ENCODE measurements around the gene CYP2A7. TPM values are rescaled to one million over a fixed set of nuclear protein-coding genes. Genes with fewer than 3 reads are reported as not detected.
"Not testable (repeated sequence)": the region's sequence is repeated elsewhere in the genome, so short reads cannot be mapped to it uniquely, and the experiment has no call there.

CYP2A7 gene
- total RNA-seq, 1 donor from 2014 or later: 0.68 TPM

DNA sequence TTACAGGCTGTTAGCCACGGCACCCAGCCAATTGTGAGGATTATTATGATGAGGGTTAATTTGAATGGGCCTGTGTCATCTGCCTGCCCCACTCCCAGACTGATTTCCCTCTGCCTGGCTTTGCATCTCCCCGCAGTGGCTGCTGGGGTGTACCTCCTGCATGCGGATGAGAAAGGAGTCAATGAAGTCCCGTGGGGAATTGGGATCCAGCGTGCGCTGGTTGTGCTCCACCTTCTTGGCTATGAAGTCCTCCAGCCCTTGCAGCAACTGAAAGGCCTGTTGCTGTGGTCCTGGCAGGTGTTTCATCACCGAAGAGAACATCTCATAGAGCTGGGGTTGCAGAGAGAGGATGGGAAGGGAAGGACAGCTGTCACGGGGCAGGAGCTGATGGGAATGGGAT is 35.3 kb downstream of the CYP2A7 start:
- H3K27ac ChIP-seq; H3K9me3 ChIP-seq; H3K4me3 ChIP-seq; H3K27me3 ChIP-seq (ENCODE audit: low read depth); ATAC-seq; DNase-seq; H3K4me1 ChIP-seq; intact Hi-C loops (cut with DNase I); H3K36me3 ChIP-seq: not testable (repeated sequence)

DNA sequence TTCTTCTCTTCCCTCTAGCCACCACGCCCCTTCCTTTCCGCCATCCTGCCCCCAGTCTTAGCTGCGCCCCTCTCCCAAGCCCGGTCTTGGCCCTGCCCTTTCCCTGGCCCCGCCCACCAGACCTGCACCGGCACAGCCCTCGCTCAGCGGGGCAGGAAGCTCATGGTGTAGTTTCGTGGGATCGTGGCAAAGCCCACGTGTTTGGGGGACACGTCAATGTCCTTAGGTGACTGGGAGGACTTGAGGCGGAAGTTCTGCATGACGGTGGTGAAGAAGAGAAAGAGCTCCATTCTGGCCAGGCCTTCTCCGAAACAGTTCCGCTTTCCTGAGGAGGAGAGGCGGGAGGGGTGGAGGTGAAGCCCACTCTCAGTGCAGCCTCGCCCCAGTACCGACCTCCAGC is 38.4 kb downstream of the CYP2A7 start:
- H3K9me3 ChIP-seq; H3K36me3 ChIP-seq; H3K27me3 ChIP-seq (ENCODE audit: low read depth); H3K4me1 ChIP-seq; intact Hi-C loops (cut with DNase I): not testable (repeated sequence)
- H3K27ac ChIP-seq: peak overlapping the region; percentile 18
- H3K4me3 ChIP-seq: peak overlapping the region; percentile 36
- ATAC-seq (peak; percentile 86 to 88), DNase-seq (peak; percentile 77)

DNA sequence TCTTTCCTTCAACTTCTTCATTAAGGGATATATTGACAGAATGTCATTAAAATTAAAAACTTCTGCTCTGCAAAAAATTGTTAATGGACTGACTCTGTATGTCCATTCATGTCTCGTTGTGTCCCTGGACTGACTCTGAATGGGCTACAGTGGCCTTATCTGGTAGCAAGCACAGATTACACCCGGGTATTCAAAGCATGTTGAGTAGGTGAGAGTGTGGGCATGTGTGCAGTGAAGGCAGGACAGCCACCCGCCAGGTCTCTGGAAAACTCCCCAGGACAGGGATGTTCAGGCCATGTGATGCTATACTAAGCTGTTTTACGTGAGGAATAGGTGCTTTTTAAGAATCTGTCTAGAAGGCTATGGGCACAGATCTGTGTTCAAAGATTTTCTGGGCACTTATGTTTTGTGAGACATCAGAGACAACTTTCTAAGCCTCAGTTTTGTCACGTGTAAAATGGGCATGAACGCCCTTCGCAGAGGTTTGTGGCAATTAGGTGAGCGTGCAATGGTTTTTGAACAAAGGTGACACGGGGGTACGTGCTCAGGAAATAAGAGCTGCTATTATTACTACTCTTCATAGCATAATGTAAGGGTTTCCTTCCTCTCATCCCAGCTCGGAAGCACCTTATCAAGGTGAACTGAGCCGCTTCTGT is 38.9 kb downstream of the CYP2A7 start:
- H3K9me3 ChIP-seq; H3K36me3 ChIP-seq; H3K27me3 ChIP-seq (ENCODE audit: low read depth); intact Hi-C loops (cut with DNase I); H3K4me1 ChIP-seq; DNase-seq: not testable (repeated sequence)
- peak overlapping the region; percentile 18 for H3K27ac ChIP-seq
- H3K4me3 ChIP-seq: peak overlapping the region; percentile 36
- peak; percentile 47 to 61 for ATAC-seq

DNA sequence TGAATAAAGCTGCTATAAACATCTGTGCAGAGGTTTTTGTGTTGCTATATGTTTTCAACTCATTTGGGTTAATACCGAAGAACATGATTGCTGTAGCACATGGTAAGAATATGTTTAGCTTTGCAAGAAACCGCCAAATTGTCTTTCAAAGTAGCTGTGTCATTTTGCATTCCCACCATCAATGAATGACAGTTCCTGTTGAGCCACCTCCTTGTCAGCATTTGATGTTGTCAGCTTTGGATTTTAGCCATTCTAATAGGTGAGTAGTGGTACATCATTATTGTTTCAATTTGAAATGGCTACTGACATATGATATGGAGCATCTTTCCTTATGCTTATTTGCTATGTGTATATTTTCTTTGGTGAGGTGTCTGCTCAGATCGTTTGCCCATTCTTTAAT is 40.0 kb downstream of the CYP2A7 start:
- H3K9me3 ChIP-seq; H3K4me1 ChIP-seq; H3K4me3 ChIP-seq; H3K27ac ChIP-seq; intact Hi-C loops (cut with DNase I); ATAC-seq; H3K27me3 ChIP-seq (ENCODE audit: low read depth); H3K36me3 ChIP-seq; DNase-seq: not testable (repeated sequence)

DNA sequence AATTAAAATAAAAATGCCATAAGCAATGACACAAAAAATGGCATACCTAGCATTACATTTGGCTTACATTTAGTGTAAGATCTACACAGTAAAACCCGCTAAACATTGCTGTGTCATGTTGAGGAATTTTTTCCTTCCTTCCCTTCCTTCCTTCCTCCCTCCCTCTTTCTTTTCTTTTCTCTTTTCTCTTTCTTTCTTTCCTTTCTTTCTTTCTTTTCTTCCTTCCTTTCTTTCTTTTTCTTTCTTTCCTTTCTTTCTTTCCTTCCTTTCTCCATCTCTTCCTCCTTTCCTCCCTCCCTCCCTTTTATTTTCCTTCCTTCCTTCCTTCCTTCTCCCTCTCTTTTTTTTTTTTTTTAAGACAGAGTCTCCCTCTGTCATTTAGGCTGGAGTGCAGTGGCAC is 43.6 kb downstream of the CYP2A7 start:
- intact Hi-C loops (cut with DNase I); ATAC-seq; H3K9me3 ChIP-seq; H3K27ac ChIP-seq; H3K27me3 ChIP-seq (ENCODE audit: low read depth); H3K4me3 ChIP-seq; DNase-seq; H3K36me3 ChIP-seq; H3K4me1 ChIP-seq: not testable (repeated sequence)

DNA sequence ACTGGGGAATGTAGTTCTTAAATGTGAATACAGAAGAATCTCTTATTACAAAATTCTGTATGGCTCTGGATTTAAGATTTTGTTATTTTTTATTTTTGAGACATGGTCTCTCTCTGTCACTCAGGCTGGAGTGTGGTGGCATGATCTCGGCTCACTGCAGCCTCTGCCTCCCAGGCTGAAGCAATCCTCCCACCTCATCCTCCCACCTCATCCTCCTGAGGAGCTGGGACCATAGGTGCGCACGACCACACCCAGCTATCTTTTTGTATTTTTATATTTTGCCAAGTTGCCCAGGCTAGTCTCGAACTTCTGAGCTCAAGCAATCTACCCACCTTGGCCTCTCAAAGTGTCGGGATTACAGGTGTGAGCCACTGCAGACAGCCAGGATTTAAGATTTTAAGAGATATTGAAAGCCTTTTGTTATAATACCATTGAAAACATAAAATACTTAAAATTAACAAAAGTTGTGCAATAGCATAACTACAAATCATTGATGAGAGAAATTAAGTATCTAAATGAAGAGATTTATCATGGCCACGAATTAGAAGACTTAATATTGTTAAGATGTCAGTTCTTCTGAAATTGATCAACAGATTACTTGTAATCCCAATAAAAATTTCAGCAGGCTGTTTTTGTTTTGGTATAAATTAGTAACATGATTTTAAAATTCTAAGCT is 45.1 kb downstream of the CYP2A7 start:
- intact Hi-C loops (cut with DNase I): no loop called here
- ATAC-seq (no peak), DNase-seq (no peak)
- TF ChIP-seq, protein P1, sequence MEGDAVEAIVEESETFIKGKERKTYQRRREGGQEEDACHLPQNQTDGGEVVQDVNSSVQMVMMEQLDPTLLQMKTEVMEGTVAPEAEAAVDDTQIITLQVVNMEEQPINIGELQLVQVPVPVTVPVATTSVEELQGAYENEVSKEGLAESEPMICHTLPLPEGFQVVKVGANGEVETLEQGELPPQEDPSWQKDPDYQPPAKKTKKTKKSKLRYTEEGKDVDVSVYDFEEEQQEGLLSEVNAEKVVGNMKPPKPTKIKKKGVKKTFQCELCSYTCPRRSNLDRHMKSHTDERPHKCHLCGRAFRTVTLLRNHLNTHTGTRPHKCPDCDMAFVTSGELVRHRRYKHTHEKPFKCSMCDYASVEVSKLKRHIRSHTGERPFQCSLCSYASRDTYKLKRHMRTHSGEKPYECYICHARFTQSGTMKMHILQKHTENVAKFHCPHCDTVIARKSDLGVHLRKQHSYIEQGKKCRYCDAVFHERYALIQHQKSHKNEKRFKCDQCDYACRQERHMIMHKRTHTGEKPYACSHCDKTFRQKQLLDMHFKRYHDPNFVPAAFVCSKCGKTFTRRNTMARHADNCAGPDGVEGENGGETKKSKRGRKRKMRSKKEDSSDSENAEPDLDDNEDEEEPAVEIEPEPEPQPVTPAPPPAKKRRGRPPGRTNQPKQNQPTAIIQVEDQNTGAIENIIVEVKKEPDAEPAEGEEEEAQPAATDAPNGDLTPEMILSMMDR (IDR thresholded peaks at IDR 0.05): no peak
- Histone ChIP-seq H3K4me3 (no peak overlapping the region), H3K4me1 (no peaks in the 10 kb centered on the region), H3K9me3 (no peaks in the 10 kb centered on the region), H3K27me3 (ENCODE audit: low read depth) (no peaks in the 10 kb centered on the region), H3K27ac (no peak overlapping the region), H3K36me3 (no peaks in the 10 kb centered on the region)

DNA sequence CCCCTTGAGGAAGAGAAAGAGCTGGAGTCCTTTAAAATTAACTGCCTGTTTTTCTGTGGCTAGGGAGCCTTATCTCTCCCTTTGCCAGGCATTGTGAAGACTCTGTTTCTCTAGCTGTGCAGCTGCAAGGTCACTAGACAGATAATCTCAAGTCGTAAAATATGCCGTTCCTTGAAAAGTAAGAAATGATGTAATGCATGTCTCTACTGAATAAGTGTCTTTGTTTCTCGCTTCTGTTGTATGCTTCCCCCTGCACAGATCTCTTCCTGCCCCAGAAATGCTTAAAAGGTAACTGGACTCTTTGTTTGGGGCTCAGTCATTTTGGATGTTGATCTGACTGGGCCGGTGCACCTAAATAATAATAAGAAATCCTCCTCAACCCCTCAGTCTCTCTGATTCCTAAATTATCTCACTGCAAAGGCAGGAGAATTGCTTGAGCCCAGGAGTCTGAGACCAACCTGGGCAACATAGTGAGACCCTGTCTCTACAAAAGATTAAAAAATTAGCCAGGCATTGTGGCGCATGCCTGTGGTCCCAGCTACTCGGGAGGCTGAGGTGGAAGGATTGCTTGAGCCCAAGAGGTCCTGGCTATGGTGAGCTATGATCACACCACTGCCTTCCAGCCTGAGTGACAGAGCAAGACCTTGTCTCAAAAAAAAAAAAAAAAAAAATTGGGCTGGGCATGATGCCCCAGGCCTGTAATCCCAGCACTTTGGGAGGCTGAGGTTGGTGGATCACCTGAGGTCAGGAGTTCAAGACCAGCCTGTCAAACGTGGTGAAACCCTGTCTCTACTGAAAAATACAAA is 48.1 kb downstream of the CYP2A7 start:
- H3K9me3 ChIP-seq; DNase-seq; ATAC-seq; intact Hi-C loops (cut with DNase I); H3K27ac ChIP-seq; H3K4me1 ChIP-seq; H3K27me3 ChIP-seq (ENCODE audit: low read depth); H3K4me3 ChIP-seq; H3K36me3 ChIP-seq: not testable (repeated sequence)

DNA sequence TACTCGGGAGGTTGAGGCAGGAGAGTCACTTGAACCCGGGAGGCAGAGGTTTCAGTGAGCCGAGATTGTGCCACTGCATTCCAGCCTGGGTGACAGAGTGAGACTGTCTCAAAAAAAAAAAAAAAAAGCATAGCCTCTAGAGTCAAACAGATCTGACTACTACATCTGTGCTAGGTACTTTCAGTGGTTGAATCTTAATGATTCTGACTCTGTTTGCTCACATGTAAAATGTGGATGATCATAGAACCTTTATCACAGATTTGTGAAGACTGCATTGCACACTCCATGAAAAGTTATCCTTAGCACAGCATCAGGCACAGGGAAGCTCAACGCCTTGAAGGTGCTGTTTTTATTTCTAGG is 49.6 kb downstream of the CYP2A7 start:
- H3K9me3 ChIP-seq; H3K27me3 ChIP-seq (ENCODE audit: low read depth); H3K27ac ChIP-seq; H3K4me1 ChIP-seq; intact Hi-C loops (cut with DNase I); DNase-seq; H3K4me3 ChIP-seq; ATAC-seq; H3K36me3 ChIP-seq: not testable (repeated sequence)

All from lower lobe of right lung (tissue), 2 donors.